ENCODE measurements around the gene MAP4.

The MAP4 gene

GRCh38 chr3:47851888-47852603 lies 164.2 kb downstream of the MAP4 start:
- DNase-seq (ENCODE audit: low spot score): no peak
- in situ Hi-C loops (cut with MboI; ENCODE audit: low sequenced_read_pairs, unreplicated experiment): no loop called here
- no peak for TF ChIP-seq CTCF (IDR thresholded peaks at IDR 0.05; ENCODE audit: borderline replicate concordance, control extremely low read depth, extremely low read depth, insufficient read depth, missing control alignments)

GRCh38 chr3:47850564-47851410 lies 165.4 kb downstream of the MAP4 start:
- in situ Hi-C loops (cut with MboI; ENCODE audit: low sequenced_read_pairs, unreplicated experiment): no loop called here
- DNase-seq (ENCODE audit: low spot score): no peak
- TF ChIP-seq CTCF (IDR thresholded peaks at IDR 0.05; ENCODE audit: borderline replicate concordance, control extremely low read depth, extremely low read depth, insufficient read depth, missing control alignments): no peak

DNA sequence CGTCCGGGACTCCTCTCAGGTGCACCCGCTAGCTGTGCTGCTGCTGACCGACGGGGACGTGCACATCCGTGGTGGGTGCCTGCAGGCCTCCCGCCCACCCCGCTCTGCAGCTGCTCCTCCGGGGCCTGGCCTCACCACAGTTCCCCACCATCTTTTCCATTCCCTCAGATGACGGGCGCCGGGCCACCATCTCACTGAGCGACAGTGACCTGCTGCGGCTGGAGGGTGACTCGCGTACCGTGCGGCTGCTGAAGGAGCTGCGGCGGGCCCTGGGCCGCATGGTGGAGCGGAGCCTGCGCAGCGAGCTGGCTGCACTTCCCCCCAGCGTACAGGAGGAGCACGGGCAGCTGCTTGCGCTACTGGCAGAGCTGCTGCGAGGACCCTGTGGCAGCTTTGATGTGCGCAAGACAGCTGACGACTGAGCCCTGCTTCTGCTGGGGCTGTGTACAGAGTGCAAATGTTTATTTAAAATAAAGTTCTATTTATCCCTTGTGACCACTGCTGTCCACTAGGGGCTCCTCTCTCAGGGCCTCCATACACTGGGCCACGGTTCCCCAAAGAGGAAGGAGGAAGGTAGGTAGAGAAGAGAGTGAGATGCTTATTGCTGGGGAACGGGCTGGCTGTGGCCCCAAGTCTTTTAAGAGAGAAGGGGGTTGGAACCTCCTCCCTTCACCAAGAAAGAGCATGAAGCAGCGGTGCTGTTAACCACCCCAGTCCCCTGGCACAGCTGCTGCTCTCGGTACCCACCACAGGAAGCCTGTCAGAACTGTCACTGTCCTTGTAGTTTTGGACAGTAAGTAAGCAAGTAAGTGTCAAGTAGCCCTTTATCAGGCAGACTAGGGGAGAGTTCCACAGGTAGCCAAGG lies 166.3 kb downstream of the MAP4 start:
- no peak for TF ChIP-seq CTCF (IDR thresholded peaks at IDR 0.05; ENCODE audit: borderline replicate concordance, control extremely low read depth, extremely low read depth, insufficient read depth, missing control alignments)
- DNase-seq (ENCODE audit: low spot score): no peak
- in situ Hi-C loops (cut with MboI; ENCODE audit: low sequenced_read_pairs, unreplicated experiment): no loop called here

GRCh38 chr3:47849186-47849698 lies 167.0 kb downstream of the MAP4 start:
- TF ChIP-seq CTCF (IDR thresholded peaks at IDR 0.05; ENCODE audit: borderline replicate concordance, control extremely low read depth, extremely low read depth, insufficient read depth, missing control alignments): no peak
- DNase-seq (ENCODE audit: low spot score): no peak
- in situ Hi-C loops (cut with MboI; ENCODE audit: low sequenced_read_pairs, unreplicated experiment): no loop called here

GRCh38 chr3:47848599-47849117 lies 167.6 kb downstream of the MAP4 start:
- no peak for TF ChIP-seq CTCF (IDR thresholded peaks at IDR 0.05; ENCODE audit: borderline replicate concordance, control extremely low read depth, extremely low read depth, insufficient read depth, missing control alignments)
- DNase-seq (ENCODE audit: low spot score): no peak
- in situ Hi-C loops (cut with MboI; ENCODE audit: low sequenced_read_pairs, unreplicated experiment): no loop called here
